Endothelial cell of umbilical vein (primary cell): ENCODE measurements around the gene NTRK2. TPM values are rescaled to one million over a fixed set of nuclear protein-coding genes. Genes with fewer than 3 reads are reported as not detected.

Experiments
- BruUV-seq: library from RNA; stranded (reverse); fragments of 400-500 nt; replicated peaks from 2 replicates; lab custom pipeline; 2021; lab: Mats Ljungman, UMichigan
- CTCF ChIA-PET: fragments of 300-600, 350-600 bp; sonication (Branson Sonifier 250); formaldehyde crosslinking; loops from one replicate; lab custom pipeline; 2021; ENCODE audit warnings: antibody characterized with exemption, inconsistent platforms; lab: Charles Lee
- POLR2A ChIA-PET: fragments of 300-600, 350-600 bp; sonication (Branson Sonifier 250); formaldehyde crosslinking; loops from one replicate; lab custom pipeline; 2021; ENCODE audit warnings: antibody characterized with exemption, inconsistent platforms; lab: Charles Lee
- DNase-seq: peaks from one replicate; pipeline ENCODE4 v3.0.0-alpha.2; 2011; ENCODE audit warnings: low read depth, low spot score
- FAIRE-seq: peaks from 2 replicates; lab custom pipeline; 2011; peaks lifted over from hg19 to GRCh38; lab: Jason Lieb, UNC
- H2AFZ ChIP-seq: 2 replicates; pipeline ENCODE4 v1.6.0; 2012; ENCODE audit warnings: low read depth, low read length, control low read depth, inconsistent platforms
- H3K27ac ChIP-seq: 2 replicates; pipeline ENCODE4 v1.5.1; 2011; ENCODE audit warnings: low read depth, mild to moderate bottlenecking, control low read depth, low read length, moderate library complexity; ENCODE audit not compliant: insufficient read depth
- H3K27me3 ChIP-seq, 2 experiments: 2 replicates each; pipeline versions ENCODE4 v1.6.0 to v1.6.1; 2011; ENCODE audit warnings: low read length in 2 of 2, mixed read lengths in 1 of 2; ENCODE audit not compliant: control insufficient read depth in 2 of 2, insufficient read depth in 2 of 2
- H3K36me3 ChIP-seq, 2 experiments: 2 replicates in 1 of 2; 3 replicates in 1 of 2; pipeline ENCODE4 v1.5.1; 2011; ENCODE audit warnings: low read length in 2 of 2, mild to moderate bottlenecking in 1 of 2, moderate library complexity in 1 of 2; ENCODE audit not compliant: control insufficient read depth in 2 of 2, insufficient read depth in 2 of 2; ENCODE audit errors: extremely low read depth in 1 of 2
- H3K4me1 ChIP-seq: 3 replicates; pipeline ENCODE4 v1.5.1; 2011; ENCODE audit warnings: mild to moderate bottlenecking, low read length; ENCODE audit not compliant: control insufficient read depth, insufficient read depth; ENCODE audit errors: extremely low read depth
- H3K4me2 ChIP-seq: 2 replicates; pipeline ENCODE4 v1.6.1; 2011; ENCODE audit warnings: low read length, control low read depth, mixed read lengths; ENCODE audit not compliant: insufficient read depth
- H3K4me3 ChIP-seq, 3 experiments: fragments of 200-600 bp in 1 of 3; sonication (generic), shearing (Covaris generic) in 1 of 3; replicated peaks in 1 of 3; 2 replicates each; pipeline ENCODE4 v1.5.1; 2011 to 2016; ENCODE audit warnings: control low read depth in 3 of 3, low read length in 3 of 3, mild to moderate bottlenecking in 2 of 3, inconsistent platforms in 1 of 3, low read depth in 1 of 3, moderate library complexity in 1 of 3; ENCODE audit not compliant: insufficient read depth in 1 of 3
- H3K79me2 ChIP-seq: 2 replicates; pipeline ENCODE4 v1.6.0; 2012; ENCODE audit warnings: low read length, inconsistent platforms; ENCODE audit not compliant: control insufficient read depth, insufficient read depth
- H3K9ac ChIP-seq: replicated peaks from 2 replicates; pipeline ENCODE3; 2011; ENCODE audit warnings: low read length, control low read depth; ENCODE audit not compliant: insufficient read depth; ENCODE audit errors: extremely low read depth
- H3K9me1 ChIP-seq: replicated peaks from 3 replicates; pipeline ENCODE4 v1.6.0; 2011; ENCODE audit warnings: mild to moderate bottlenecking, low read length; ENCODE audit not compliant: control insufficient read depth, insufficient read depth; ENCODE audit errors: extremely low read depth
- H3K9me3 ChIP-seq: replicated peaks from 2 replicates; pipeline ENCODE4 v1.5.1; 2012; ENCODE audit warnings: low read length, inconsistent platforms; ENCODE audit not compliant: control insufficient read depth, insufficient read depth
- H4K20me1 ChIP-seq: replicated peaks from 2 replicates; pipeline ENCODE3; 2011; ENCODE audit warnings: mild to moderate bottlenecking, low read length; ENCODE audit not compliant: control insufficient read depth, insufficient read depth; ENCODE audit errors: extremely low read depth
- EZH2 ChIP-seq: IDR thresholded peaks from 2 replicates; pipeline ENCODE4 v1.6.1; 2012; ENCODE audit warnings: borderline replicate concordance, low read depth, mild to moderate bottlenecking, moderate library complexity, low read length, inconsistent platforms; ENCODE audit not compliant: severe bottlenecking
- FOS ChIP-seq: IDR thresholded peaks from 2 replicates; pipeline ENCODE4 v1.6.1; 2011; ENCODE audit warnings: mild to moderate bottlenecking, low read length, moderate library complexity, borderline replicate concordance; ENCODE audit not compliant: insufficient read depth
- GATA2 ChIP-seq: IDR thresholded peaks from 2 replicates; pipeline ENCODE4 v1.7.0; 2011; ENCODE audit warnings: low read depth, mild to moderate bottlenecking, moderate library complexity, mixed read lengths, low read length; ENCODE audit not compliant: insufficient read length, insufficient read depth
- JUN ChIP-seq: IDR thresholded peaks from 2 replicates; pipeline ENCODE4 v1.6.1; 2011; ENCODE audit warnings: borderline replicate concordance, low read depth; ENCODE audit not compliant: insufficient read length, insufficient read depth
- MYC ChIP-seq: IDR thresholded peaks from one replicate; pipeline ENCODE4 v1.6.1; 2011; ENCODE audit warnings: mild to moderate bottlenecking, low read depth, low read length
- POLR2A ChIP-seq: IDR thresholded peaks from 2 replicates; pipeline ENCODE4 v1.6.1; 2012; ENCODE audit warnings: low read depth, mild to moderate bottlenecking, control low read depth, low read length
- POLR2AphosphoS5 ChIP-seq: IDR thresholded peaks from 2 replicates; pipeline ENCODE4 v1.6.1; 2012; ENCODE audit warnings: low read depth, mild to moderate bottlenecking, control low read depth, low read length, moderate library complexity; ENCODE audit not compliant: insufficient read depth
- dilution Hi-C: fragments of 300-500 bp; cut with MboI; formaldehyde crosslinking; loops from one replicate; pipeline ENCODE4 v1.15.0; 2019; ENCODE audit warnings: low sequenced_read_pairs; ENCODE audit not compliant: extremely low pct_ligation_motif_present
- intact Hi-C: fragments of 100-400 bp; cut with micrococcal nuclease; formaldehyde crosslinking; loops from one replicate; pipeline ENCODE4 v1.10.0; 2022
- polyA plus RNA-seq, 4 experiments: library from polyadenylated mRNA; depleted of rRNA in 3 of 4; stranded (reverse) in 3 of 4; unstranded in 1 of 4; fragments of >200 nt; gene quantifications; 2 replicates each; pipeline versions ENCODE4 v1.2.1 to v1.2.3, GENCODE V29; 2011 to 2012; ENCODE audit warnings: missing spikeins in 1 of 4
- total RNA-seq: library from RNA; stranded (reverse); gene quantifications from 2 replicates; pipeline ENCODE4 v1.2.3, GENCODE V29; 2021
- TF ChIP-seq, protein P1 (sequence below), 2 donors: IDR thresholded peaks; 1 replicate in 1 of 2; 2 replicates in 1 of 2; pipeline ENCODE4 v1.5.1; 2011; ENCODE audit warnings: low read length in 2 of 2, mild to moderate bottlenecking in 2 of 2, moderate library complexity in 2 of 2, control low read depth in 1 of 2, inconsistent platforms in 1 of 2, low read depth in 1 of 2; ENCODE audit not compliant: insufficient read depth in 1 of 2; ENCODE audit errors: extremely low read depth in 1 of 2
- TF ChIP-seq, protein P2 (sequence below): IDR thresholded peaks from 2 replicates; pipeline ENCODE4 v1.6.1; 2011; ENCODE audit not compliant: insufficient read depth, insufficient read length

NTRK2 gene
- total and polyA plus RNA-seq, 2 donors (not counting 3 experiments of a cell fraction or from before 2014, with no cell fraction given) = 0.01 to 0.13 TPM

DNA sequence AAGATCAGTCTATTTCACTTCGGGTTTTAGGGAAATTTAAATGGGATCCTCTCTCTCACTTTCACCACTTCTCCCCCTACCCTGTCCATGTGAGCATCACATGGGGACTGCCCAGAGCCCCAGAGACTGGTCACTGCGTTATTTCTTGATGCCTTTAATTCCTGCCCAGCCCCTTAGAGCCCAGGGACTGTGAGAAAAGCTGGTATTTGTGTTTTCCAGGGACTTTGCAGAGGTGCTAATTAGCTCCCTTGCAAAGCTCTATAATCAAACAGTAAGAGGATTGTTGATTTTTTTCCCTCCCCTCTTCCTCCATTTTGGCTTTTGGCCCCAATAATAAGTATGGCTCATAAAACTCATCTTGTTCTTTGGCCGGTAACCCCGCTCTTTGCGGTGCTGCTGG, 35.6 kb downstream of the NTRK2 start:
- H3K4me3 ChIP-seq = no peak overlapping the region
- H3K4me1 ChIP-seq = peaks cover 9% of the 10 kb centered on the region
- no peaks in the 10 kb centered on the region for H3K27me3 ChIP-seq
- no peaks in the 10 kb centered on the region for H3K9me1 ChIP-seq
- no peaks in the 10 kb centered on the region for H4K20me1 ChIP-seq
- ChIA-PET POLR2A (no interaction called here), CTCF (interaction anchor here (1.3 to 1.5 kb wide), 2 partner anchors 9 to 12 kb away, joined by 3 to 7 read pairs; no protein-coding TSS in a partner anchor)
- dilution Hi-C loops = no loop called here
- DNase-seq (no peak), FAIRE-seq (no peak)
- intact Hi-C loops = no loop called here
- no peaks in the 10 kb centered on the region for H3K79me2 ChIP-seq
- no peak overlapping the region for H3K4me2 ChIP-seq
- no peaks in the 10 kb centered on the region for H3K9me3 ChIP-seq
- no peak for TF ChIP-seq POLR2AphosphoS5
- no peak for TF ChIP-seq EZH2
- no peak for TF ChIP-seq MYC
- TF ChIP-seq, protein P1, sequence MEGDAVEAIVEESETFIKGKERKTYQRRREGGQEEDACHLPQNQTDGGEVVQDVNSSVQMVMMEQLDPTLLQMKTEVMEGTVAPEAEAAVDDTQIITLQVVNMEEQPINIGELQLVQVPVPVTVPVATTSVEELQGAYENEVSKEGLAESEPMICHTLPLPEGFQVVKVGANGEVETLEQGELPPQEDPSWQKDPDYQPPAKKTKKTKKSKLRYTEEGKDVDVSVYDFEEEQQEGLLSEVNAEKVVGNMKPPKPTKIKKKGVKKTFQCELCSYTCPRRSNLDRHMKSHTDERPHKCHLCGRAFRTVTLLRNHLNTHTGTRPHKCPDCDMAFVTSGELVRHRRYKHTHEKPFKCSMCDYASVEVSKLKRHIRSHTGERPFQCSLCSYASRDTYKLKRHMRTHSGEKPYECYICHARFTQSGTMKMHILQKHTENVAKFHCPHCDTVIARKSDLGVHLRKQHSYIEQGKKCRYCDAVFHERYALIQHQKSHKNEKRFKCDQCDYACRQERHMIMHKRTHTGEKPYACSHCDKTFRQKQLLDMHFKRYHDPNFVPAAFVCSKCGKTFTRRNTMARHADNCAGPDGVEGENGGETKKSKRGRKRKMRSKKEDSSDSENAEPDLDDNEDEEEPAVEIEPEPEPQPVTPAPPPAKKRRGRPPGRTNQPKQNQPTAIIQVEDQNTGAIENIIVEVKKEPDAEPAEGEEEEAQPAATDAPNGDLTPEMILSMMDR (IDR thresholded peaks at IDR 0.05; ENCODE audit: extremely low read depth in 1 of 2, insufficient read depth in 1 of 2, low read depth in 1 of 2, low read length in 2 of 2) = no peak
- TF ChIP-seq POLR2A = no peak
- TF ChIP-seq, protein P2, sequence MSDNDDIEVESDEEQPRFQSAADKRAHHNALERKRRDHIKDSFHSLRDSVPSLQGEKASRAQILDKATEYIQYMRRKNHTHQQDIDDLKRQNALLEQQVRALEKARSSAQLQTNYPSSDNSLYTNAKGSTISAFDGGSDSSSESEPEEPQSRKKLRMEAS = no peak
- no peak overlapping the region for H2AFZ ChIP-seq
- BruUV-seq = no TSS peak
- no peak overlapping the region for H3K27ac ChIP-seq
- no peaks in the 10 kb centered on the region for H3K36me3 ChIP-seq
- no peak overlapping the region for H3K9ac ChIP-seq

DNA sequence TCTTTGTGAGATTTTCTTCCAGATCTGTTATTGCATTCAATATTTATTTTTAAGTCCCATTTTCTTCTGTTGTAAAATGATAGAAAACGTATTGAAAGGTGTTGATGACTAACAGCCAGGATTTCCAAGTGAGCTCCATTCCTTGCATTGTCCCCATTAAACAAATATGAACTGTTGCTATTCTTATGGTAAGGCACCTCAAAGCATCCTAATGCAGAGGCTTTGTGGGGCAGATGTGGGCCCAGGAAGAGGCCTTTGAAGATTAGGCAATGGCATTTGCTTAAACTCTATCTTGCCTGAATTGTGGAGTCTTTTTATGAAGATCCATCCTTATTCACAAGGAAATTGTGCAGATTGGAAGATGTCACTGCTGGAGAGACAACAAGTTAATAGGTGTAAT, 38.9 kb downstream of the NTRK2 start:
- H3K9ac ChIP-seq = no peak overlapping the region
- ChIA-PET POLR2A (no interaction called here), CTCF (no interaction called here)
- no peak overlapping the region for H3K27ac ChIP-seq
- peaks cover 10% of the 10 kb centered on the region for H3K4me1 ChIP-seq
- no peak overlapping the region for H3K4me2 ChIP-seq
- H3K9me3 ChIP-seq = no peaks in the 10 kb centered on the region
- intact Hi-C loops (no loop called here), dilution Hi-C loops (no loop called here)
- H2AFZ ChIP-seq = no peak overlapping the region
- no TSS peak for BruUV-seq
- FAIRE-seq = no peak
- no peak for DNase-seq
- H3K36me3 ChIP-seq = no peaks in the 10 kb centered on the region
- no peaks in the 10 kb centered on the region for H3K79me2 ChIP-seq
- H3K9me1 ChIP-seq = no peaks in the 10 kb centered on the region
- no peaks in the 10 kb centered on the region for H4K20me1 ChIP-seq
- TF ChIP-seq POLR2AphosphoS5 (no peak), FOS (no peak), JUN (no peak), GATA2 (no peak), MYC (no peak), POLR2A (no peak)
- TF ChIP-seq, protein P1 (IDR thresholded peaks at IDR 0.05; ENCODE audit: extremely low read depth in 1 of 2, insufficient read depth in 1 of 2, low read depth in 1 of 2, low read length in 2 of 2) = no peak
- no peak overlapping the region for H3K4me3 ChIP-seq
- H3K27me3 ChIP-seq = no peaks in the 10 kb centered on the region
